Epidermal melanocyte (primary cell): Measurements from ENCODE around the gene AMZ1.

ENCODE experiments used
- DNase-seq: peaks from one replicate; pipeline ENCODE4 v3.0.0; 2011; ENCODE audit warnings: low spot score; ENCODE audit not compliant: insufficient read length

AMZ1 gene

GRCh38 chr7:2750004-2750407 is 62.0 kb downstream of the AMZ1 start:
- no peak for DNase-seq

DNA sequence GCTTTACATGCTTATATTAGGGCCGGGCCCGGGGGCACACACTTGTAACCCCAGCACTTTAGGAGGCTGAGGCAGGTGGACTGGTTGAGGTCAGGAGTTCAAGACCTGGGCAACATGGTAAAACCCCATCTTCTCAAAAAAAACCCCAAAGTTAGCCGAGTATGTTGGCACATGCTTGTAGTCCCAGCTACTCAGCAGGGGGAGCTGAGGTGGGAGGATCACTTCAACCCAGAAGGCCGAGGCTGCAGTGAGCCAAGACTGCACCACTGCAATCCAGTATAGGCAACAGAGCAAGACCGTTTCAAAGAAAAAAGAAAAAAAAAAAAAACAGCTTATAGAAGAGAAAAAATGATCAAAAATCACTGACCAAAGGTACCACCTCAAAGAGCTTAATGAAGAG is 63.1 kb downstream of the AMZ1 start:
- DNase-seq, result no peak

- no peak for DNase-seq
These were observed 65.1 kb downstream of the AMZ1 start for GRCh38 chr7:2753148-2753547.

GRCh38 chr7:2754086-2754485 is 66.1 kb downstream of the AMZ1 start:
- DNase-seq, result no peak

GRCh38 chr7:2754912-2755311 is 66.9 kb downstream of the AMZ1 start:
- DNase-seq, result no peak

DNA sequence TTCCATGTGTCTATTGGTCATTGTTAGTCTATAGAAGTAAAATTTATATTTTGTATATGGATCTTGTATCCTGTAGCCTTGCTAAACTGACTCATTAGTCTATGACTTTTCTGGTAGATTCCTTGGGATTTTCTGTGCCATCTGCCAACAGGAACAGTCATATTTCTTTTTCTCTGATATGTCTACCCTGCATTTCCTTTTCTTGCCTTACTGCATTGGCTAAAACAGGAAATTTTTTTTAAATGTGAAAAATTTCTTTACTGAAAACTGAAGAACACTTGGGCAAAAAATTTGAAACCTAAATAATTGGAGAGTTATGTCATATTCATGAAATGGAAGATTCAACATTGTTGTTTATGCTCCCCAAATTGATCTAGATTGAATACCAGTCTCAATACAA is 67.5 kb downstream of the AMZ1 start:
- no peak for DNase-seq

DNA sequence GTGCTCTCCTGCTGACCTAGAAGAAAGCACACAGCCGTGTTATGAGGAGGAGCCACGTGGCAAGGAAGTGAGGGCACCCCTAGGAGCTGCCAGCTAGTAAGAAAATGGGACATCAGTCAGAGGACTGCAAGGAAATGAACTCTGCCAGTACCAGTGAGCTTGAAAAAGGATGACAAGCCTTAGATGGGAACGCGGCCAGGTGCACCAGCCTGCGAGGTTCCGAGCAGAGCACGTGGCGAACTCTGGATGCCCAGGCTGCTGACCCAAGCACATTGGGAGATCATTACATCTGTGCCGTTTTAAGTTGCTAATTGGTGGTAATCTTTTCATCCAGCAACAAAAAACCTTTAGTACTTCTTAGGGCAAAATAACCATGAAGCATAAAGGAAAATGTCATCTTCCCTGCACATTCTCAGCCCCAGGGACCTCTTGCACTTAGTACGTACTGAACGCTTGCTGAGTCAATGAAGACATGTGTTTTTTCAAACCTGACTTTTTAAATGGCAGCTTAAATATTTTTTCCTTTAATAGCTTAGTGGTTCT is 69.4 kb downstream of the AMZ1 start:
- no peak for DNase-seq

DNA sequence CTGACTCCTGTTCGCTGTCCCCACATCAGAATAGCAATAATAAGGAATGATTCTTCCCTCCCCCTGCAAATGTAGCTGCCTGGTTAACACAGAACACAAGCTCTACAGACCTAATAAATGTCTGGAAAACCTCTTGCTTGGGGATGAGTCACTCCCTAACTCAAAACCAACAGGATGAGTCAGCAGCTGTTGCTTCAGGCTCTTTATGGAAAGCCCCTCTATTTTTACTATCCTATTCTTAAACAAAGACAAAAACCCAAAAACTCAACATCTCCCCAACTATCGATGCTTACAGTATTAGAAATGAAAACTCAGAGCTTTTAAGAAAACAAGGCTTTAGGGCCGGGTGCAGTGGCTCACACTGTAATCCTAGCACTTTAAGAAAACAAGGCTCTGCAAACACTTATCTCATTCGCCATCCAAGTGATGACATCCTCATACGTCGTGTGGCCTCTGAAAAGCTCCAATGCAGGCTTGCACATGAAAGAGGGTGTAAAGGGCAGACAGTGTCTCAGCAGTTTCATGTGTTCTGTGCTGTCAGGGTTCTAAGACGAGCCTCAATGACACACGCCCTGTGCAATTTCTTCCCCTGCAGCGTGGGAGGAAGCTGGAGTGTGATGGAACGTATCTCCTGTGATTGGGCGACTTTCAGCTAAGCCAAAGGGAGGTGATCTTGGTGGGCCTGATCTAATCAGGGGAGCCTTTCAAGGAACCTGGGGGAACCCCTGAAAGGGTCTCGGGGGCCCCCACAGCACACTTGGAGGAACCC is 70.1 kb downstream of the AMZ1 start:
- DNase-seq, result peak; percentile 59

GRCh38 chr7:2758673-2759616 is 70.9 kb downstream of the AMZ1 start:
- DNase-seq, result no peak

DNA sequence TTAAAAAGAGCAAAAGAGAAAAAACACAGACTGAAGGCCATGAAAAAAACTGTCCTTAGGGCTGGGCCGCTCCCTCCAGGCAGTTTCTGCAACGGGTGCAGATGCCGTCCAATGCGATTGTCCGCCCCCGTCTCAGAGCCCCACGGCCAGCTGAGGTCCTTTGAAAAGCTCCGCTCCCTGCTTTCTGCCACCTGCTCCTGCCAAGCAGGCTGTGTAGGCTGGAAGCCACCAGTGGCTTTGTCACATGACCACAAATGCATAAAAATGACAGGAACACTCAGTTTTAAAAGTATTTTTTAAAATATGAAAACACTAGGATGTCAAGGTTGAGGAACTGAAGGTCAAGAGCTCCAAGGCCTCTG is 71.7 kb downstream of the AMZ1 start:
- DNase-seq, result no peak

DNA sequence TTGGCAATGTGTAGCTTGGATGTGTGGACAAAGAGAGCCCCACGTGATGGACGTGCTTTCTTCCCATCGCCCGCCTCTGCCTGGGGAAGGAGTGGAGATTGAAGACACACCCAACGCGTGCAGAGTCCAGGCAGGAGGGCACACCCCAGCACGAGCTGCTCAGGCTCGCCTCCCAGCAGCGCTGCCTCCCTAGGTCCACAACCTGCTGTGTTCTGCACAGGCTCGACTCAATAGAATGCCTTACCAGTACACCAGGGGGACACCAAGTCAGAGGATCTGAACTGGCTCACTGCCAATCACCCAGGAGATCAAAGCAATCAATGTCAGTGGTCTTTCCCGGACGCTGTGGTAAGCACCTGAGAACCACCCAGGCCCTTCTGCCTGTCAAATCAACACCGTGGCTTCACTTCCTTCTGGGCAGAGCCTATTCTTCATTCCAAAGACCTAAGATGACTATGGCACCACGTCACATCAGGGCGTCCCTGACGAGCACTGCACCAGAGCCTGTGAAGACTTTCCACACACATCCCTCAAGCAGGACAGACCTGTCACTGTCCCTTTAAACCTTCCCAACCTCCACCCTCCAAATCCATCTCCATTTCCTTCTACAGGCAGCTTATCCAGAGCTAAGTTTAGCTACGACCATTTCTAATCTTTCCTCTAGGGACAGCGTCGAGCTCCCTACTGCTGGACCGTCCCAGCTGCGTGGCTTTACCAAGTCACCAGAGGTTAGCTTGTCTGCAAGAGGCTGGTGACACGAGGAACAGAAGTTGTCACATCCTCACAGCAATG is 72.3 kb downstream of the AMZ1 start:
- no peak for DNase-seq

DNA sequence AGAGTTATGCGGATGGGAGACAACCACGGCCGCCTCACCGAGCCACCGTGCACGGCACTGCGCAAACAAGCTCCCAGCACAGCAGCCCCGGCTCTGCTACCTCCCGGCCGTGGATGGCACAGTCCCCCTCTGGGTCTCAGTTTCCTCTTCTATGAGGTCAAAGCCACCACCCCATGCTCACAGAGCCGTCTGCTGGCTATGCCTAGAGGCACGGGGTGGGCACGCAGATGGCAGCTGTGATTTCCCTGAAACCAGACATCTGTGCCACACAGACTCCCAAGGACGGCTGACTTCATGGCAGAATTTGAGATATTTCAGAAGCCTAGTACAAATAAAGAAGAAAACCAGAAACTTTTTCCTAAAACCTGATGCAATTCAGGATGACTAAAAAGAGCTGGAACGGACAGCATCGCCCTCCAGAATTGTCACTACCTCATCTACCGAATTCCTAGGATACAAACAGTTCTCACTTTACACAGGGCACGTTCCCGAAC is 73.2 kb downstream of the AMZ1 start:
- DNase-seq, result no peak

GRCh38 chr7:2761801-2762497 is 73.9 kb downstream of the AMZ1 start:
- DNase-seq, result no peak

DNA sequence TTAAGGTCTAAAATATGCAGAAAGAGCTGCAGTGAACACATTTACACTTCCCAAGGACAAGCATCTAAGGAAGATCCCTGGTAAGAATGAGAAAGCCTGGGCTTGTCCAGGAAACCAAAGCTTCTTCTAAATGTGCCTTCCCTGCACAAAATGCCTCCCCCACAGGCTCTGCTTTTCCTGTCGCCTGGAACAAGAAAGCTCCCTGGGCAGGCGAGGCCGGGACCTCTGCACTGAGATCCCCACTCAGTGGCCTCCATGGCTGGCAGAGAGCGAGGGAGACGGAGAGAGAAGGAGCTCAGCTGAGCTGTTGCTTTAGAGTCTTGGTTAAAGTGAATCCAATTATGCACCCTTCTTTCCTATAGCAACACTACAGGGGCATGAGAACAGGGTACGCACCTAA is 75.6 kb downstream of the AMZ1 start:
- DNase-seq, result no peak

- DNase-seq, result no peak
These were observed 76.6 kb downstream of the AMZ1 start for GRCh38 chr7:2764621-2765020.
